Astrocyte of the spinal cord (primary cell): Measurements from ENCODE around the gene NPTX2.

Experiments used
- DNase-seq: peaks from one replicate; pipeline ENCODE4 v3.0.0; 2011; ENCODE audit warnings: low read depth, low spot score
- H3K4me3 ChIP-seq: 2 replicates; pipeline ENCODE4 v1.5.1; 2011; ENCODE audit warnings: low read depth, mild to moderate bottlenecking, low read length, moderate library complexity
- in situ Hi-C: cut with HindIII; loops from 2 replicates; pipeline ENCODE4 v1.10.0; 2017; ENCODE audit warnings: low sequenced_read_pairs
- TF ChIP-seq, protein P1 (sequence below): IDR thresholded peaks from 2 replicates; pipeline ENCODE4 v1.5.1; 2012; ENCODE audit warnings: low read depth, mild to moderate bottlenecking, low read length, inconsistent platforms

NPTX2 gene

DNA sequence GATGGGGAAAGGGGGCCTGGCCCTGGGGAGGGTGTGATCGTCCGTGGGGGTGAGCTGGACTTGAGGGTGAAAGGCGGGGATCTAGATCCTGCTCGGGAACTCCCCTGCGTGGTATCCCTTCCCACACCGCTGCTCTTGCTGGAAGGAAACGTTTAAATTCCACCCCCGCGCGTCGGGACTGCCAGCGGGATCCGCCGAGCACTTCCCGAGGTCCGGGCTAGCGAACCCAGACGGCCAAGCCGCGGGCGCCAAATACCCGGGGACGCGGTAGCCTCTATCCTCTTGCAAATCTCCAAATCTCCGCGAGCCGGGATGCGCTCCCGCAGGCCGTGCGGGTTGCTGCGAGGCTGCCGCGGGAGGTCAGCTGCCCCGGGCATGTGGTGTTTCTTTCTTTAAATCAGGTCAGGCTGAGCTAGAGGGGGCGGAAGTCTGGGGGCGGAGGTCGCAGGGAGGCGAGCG lies 904 bp downstream of the NPTX2 start:
- TF ChIP-seq, protein P1, sequence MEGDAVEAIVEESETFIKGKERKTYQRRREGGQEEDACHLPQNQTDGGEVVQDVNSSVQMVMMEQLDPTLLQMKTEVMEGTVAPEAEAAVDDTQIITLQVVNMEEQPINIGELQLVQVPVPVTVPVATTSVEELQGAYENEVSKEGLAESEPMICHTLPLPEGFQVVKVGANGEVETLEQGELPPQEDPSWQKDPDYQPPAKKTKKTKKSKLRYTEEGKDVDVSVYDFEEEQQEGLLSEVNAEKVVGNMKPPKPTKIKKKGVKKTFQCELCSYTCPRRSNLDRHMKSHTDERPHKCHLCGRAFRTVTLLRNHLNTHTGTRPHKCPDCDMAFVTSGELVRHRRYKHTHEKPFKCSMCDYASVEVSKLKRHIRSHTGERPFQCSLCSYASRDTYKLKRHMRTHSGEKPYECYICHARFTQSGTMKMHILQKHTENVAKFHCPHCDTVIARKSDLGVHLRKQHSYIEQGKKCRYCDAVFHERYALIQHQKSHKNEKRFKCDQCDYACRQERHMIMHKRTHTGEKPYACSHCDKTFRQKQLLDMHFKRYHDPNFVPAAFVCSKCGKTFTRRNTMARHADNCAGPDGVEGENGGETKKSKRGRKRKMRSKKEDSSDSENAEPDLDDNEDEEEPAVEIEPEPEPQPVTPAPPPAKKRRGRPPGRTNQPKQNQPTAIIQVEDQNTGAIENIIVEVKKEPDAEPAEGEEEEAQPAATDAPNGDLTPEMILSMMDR: no peak
- DNase-seq: no peak
- H3K4me3 ChIP-seq: no peak overlapping the region
- in situ Hi-C loops: no loop called here

DNA sequence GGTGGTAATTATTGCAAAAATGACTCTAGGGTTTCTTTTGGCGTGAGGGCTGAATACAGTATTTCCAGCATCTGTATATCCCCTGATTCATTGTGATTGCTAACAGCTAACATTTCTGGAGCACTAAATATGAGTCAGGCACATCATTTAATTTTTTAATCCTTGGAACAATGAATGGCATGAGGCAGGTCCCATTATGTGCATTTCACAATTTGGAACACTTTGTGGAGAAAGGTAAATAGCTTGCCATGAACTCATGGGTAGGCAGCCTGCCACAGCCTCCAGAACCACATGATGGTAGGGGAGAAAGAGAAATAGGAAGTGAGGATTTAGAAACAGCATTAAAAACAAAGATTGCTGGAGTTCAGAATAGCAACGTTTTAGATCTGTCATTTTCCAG lies 1.7 kb downstream of the NPTX2 start:
- no peak for DNase-seq
- TF ChIP-seq, protein P1: no peak
- no peak overlapping the region for H3K4me3 ChIP-seq
- in situ Hi-C loops: no loop called here

DNA sequence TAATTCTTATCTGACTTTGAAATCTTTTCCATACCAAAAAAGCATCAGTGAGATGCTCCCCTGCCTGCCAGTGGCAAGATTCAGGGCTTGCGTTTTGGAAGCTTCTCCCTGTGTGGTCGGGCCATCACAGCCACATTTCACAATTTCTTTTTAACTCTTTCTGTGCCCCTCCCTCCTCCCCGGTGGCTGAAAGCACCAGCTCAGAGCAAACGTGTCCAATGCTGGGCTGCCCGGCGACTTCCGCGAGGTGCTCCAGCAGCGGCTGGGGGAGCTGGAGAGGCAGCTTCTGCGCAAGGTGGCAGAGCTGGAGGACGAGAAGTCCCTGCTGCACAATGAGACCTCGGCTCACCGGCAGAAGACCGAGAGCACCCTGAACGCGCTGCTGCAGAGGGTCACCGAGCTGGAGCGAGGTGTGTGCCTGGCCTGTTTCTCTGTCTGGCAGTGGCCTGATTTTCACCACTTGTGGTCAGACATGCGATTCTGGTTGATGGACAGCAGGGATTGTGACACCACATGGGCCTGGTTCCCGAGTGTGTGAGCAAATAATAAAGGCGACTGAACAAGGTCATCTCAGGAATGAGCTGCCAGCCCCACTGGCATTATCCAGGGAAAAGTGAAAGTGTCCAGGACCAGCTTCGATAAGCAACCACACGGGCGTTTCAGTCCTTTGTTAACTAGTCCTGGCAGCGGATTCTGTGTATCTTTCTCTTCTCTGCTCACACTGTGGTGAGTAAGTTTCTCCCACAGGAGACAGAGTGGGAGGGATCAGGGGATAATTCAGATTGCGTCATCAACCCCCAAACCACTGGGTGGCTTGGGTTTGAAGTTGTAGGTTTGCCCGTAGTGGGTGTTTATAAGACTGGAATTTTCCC lies 2.6 kb downstream of the NPTX2 start:
- DNase-seq: peak; percentile 12
- in situ Hi-C loops: no loop called here
- no peak overlapping the region for H3K4me3 ChIP-seq
- TF ChIP-seq, protein P1: no peak

DNA sequence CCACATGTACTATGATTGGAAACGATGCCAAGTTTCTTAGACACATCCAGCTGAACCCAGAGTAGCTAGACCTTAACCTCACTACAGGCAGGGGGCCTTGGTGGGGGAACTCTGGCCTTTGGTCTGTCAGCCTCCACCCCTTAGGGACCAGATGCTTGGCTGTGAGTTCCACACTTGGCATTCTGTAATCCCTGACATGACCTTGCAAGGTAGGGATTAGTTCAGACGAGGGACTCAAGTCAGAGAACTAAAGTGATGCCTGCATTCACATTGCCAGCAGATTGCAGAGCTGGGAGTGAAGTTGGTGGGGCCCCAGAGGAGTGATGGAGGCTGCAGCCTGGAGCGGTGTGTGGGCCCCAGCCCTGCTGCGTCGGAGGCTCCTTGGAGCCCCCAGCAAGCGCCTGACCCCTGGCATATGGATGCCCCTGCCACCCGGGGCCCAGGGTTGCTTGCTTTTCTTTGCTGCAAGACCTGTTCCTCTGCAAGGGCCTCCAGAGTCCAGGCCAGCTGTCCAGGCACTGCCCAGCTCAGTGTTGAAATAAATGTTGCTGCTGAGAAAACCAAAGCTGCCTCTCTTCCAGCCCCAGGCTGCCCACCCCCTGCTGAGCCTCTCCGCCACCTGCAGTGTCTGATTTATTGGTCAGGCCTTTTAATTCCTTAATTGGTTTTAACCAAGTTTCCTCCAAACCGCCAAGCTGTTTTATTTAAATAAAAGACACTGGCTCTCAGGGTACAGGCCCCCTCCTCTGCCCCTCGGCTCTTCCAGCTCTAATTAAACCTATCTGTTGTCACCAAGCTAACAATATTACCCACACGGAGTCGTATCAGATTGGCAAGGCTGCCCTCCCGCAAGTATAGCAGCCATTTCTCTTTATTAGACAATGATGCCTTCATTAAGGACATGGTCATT lies 4.7 kb downstream of the NPTX2 start:
- TF ChIP-seq, protein P1: no peak
- no peak for DNase-seq
- H3K4me3 ChIP-seq: no peak overlapping the region
- in situ Hi-C loops: no loop called here

DNA sequence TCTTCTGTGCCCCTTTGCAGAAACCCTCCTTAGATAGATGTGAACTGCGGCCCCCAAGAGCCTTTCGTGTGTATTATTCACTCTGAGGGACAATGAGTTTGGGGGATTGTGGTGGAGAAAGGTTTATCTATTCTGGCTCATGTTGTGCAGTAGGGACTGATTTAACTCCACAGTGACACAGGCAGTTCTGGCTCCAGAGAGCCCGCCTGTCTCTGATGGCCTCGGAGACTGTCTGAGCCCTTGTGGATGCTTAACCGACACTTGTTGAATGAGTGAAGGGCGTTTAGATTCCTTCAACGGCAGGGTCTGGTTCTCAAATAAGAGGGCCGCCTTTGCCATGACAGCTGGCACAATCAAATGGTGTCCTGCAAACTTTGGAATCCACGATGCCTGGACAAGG lies 5.8 kb downstream of the NPTX2 start:
- in situ Hi-C loops: no loop called here
- no peak overlapping the region for H3K4me3 ChIP-seq
- DNase-seq: no peak
- TF ChIP-seq, protein P1: no peak

DNA sequence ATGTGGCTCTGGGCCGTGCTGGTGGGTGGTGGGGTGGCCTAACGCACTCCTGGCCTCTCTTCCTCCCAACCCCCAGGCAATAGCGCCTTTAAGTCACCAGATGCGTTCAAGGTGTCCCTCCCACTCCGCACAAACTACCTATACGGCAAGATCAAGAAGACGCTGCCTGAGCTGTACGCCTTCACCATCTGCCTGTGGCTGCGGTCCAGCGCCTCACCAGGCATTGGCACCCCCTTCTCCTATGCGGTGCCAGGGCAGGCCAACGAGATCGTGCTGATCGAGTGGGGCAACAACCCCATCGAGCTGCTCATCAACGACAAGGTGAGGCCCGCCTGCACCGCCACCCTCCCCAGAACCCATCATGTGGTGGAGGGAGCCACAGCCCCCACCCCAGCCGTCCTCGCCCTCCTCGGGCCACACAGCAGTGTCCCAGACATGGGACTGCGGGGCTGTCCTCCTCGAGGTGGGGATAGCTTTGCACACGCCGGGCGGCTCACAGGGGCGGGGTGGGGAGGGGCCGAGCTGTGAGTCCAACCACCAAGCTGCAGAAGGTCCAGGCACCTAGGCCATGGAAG lies 7.8 kb downstream of the NPTX2 start:
- in situ Hi-C loops: no loop called here
- TF ChIP-seq, protein P1: no peak
- DNase-seq: no peak
- no peak overlapping the region for H3K4me3 ChIP-seq
